Activated CD8-positive, alpha-beta memory T cell treated with anti-CD3 and anti-CD28 coated beads for 24 hours (primary cell): Measurements from ENCODE around the gene SSBP1.
A peak's percentile ranks its signal among the peaks of the same experiment; 100 is the strongest.
"Not testable (repeated sequence)": the region's sequence is repeated elsewhere in the genome, so short reads cannot be mapped to it uniquely, and the experiment has no call there.

Experiments
- DNase-seq: peaks from one replicate; pipeline ENCODE4 v3.0.0-alpha.2; 2020

The SSBP1 gene

GRCh38 chr7:141737836-141738591, at the start of gene SSBP1:
SSBP1 (plus strand) TSS chr7:141738358; CDS start chr7:141739167, 809 bp downstream.
- DNase-seq = peak; percentile 93

DNA sequence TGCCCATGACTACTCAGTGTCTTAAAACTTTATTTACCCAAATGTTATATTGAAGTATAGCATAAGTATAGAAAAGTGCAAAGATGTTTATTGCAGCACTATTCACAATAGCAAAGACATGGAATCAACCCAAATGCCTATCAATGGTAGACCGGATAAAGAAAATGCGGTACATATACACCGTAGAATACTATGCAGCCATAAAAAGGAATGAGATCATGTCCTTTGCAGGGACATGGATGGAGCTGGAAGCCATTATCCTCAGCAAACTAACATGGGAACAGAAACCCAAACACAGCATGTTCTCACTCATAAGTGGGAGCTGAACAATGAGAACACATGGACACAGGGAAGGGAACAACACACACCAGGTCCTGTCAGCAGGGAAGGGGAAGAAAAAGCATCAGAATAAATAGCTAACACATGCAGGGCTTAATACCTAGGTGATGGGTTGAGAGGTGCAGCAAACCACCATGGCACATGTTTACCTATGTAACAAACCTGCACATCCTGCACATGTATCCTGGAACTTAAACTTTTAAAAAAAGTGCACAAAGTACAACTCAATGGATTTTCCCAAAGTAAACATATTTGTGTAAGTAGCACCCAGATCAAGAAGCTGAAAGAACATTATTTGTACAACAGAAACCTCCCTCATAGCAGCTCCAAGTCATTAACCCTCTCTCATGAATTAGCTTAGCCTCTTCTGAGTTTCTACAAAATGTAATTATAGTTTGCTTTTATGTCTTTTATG, 48.9 kb upstream of the SSBP1 start:
- DNase-seq = not testable (repeated sequence)

GRCh38 chr7:141691540-141691939, 46.6 kb upstream of the SSBP1 start:
- no peak for DNase-seq

- no peak for DNase-seq
Observed at GRCh38 chr7:141691961-141692360, 46.2 kb upstream of the SSBP1 start.

GRCh38 chr7:141693082-141693481, 45.1 kb upstream of the SSBP1 start:
- DNase-seq = no peak

GRCh38 chr7:141695803-141696289, 42.3 kb upstream of the SSBP1 start:
- DNase-seq = no peak

DNA sequence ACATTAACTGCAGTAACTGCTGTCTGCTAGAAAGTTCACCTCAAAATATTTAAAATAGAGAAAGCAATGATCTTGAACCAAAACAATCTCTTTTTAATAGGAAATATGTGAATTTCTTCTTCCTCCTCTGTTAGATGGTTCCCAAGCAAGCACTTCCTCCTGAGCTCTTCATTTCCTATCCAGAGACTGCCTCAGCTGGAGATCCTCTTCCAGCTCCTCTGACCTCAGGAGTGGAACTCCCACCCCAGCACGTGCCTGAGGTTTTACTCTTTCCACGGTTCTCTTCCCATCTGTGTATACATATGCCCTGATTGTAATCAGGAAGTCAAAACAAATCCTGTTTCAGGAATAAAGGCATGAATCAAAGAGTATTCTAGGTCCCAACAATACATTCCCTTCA, 41.8 kb upstream of the SSBP1 start:
- no peak for DNase-seq

GRCh38 chr7:141697211-141697871, 40.8 kb upstream of the SSBP1 start:
- no peak for DNase-seq

GRCh38 chr7:141698247-141699015, 39.7 kb upstream of the SSBP1 start:
- no peak for DNase-seq

- DNase-seq = no peak
Observed at GRCh38 chr7:141699860-141700259, 38.3 kb upstream of the SSBP1 start.

GRCh38 chr7:141700296-141700847, 37.8 kb upstream of the SSBP1 start:
- no peak for DNase-seq

DNA sequence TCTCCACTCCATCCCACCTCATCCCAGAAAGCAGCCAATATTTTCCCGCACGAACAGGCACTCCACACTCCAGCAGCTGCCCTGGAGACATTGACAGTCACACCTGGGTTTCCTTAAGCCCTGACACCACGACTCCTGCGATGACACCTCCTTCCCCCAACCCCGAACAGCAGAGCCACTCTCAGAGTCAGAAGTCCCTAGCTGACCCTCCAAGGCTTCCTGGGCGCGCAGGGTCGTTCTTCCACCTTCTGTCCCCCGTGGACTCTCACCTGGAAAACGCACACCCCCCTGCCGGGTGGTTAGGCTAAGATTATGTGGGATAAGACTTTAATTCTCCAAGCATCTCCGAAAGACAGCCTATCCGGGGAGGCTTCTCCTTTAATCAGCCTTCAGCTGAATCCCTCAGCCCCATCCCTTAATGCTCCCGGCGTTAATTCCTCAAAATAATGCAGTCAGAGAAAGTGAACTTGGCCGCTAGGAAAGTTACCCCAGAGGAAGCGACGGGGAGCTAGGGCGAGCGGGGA, 37.2 kb upstream of the SSBP1 start:
- peak; percentile 59 for DNase-seq

DNA sequence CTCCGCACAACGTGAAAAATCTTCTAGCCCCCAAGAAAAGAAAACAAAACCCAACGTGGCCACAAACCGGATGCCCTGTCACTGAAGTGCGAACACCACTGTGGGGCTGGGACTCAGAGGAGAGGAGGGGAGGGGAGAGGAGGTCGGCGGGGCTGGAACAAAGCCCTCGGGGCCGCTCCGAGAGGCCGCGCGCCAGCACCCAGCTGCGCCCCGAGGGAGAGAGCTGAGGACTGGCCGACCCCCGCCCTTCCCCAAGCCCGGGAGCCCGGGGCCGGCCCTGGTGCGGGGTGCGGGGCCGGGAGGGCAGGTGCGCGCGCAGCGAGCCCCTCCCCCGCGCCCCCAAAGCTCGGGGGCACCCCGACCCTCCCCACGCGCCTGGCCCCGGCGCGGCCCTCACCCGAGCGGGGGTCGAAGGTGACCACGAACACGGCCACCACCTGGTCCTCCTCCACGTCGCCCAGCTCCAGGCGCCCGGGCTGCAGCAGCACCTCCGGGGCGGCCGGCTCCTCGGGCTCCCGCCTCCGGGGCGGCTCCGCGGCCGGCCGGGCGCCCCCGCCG, 36.6 kb upstream of the SSBP1 start:
- peak; percentile 83 for DNase-seq

GRCh38 chr7:141702047-141702567, 36.1 kb upstream of the SSBP1 start, which contains the start of gene DENND11:
DENND11 (minus strand) TSS chr7:141702166; CDS start chr7:141702153, 13 bp downstream.
- peak; percentile 79 for DNase-seq

- DNase-seq = no peak
Observed at GRCh38 chr7:141702892-141703291, 35.3 kb upstream of the SSBP1 start.

GRCh38 chr7:141704112-141704511, 34.0 kb upstream of the SSBP1 start:
- no peak for DNase-seq

DNA sequence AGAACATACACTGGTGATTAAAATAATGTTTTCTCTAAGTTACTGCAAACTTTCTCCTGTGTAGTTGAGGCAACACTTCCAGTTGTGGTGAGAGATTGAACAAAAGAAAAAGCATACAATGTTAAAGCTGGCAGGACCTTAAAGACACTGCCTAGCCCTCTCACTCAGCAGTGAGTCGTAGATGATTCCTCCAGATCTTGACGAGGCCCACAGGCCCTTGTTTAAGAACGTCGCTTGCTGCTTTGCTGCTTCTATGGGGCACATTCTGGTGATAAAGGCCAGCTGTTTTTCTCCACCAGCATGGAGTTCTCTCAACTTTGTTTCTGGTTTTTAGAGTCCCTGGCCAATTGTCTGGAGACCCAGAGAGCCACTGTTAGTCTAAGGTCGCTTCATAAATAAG, 33.4 kb upstream of the SSBP1 start:
- no peak for DNase-seq

- DNase-seq = no peak
Observed at GRCh38 chr7:141706239-141707064, 31.7 kb upstream of the SSBP1 start.

DNA sequence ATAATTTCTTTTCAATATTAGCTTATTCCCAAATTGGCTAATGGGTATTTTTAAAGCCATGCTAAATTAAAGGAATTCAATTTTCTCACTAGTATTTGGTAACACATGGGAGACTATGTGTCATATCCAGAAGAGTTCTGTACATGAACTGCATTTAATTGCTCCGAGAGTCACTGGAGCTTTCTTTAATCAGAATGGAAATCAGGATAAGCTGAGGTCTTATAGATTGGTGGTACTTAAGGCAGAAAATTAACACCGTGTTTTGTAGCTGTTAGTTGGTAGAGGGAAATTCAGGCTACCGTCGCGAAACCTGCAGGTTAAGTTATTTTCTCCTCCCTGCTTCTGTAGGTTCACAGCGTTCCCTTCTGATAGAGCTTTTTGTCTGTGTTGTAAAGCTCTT, 29.8 kb upstream of the SSBP1 start, which contains the start of gene WEE2:
WEE2 (plus strand) TSS at position 3 of the 400 bp plus-strand sequence. CDS start 406 bp downstream, outside the sequence.
- no peak for DNase-seq

GRCh38 chr7:141709318-141709717, 28.8 kb upstream of the SSBP1 start:
- DNase-seq = no peak
